PFSK-1 (cell line): ENCODE measurements around the gene CEP290.

ENCODE experiments used
- FOXP2 ChIP-seq: optimal IDR thresholded peaks from 2 replicates; pipeline ENCODE3; 2011; ENCODE audit warnings: borderline replicate concordance, control low read depth, inconsistent platforms; ENCODE audit not compliant: insufficient read depth; ENCODE audit errors: extremely low read length, extremely low read depth
- POLR2AphosphoS5 ChIP-seq: IDR thresholded peaks from 2 replicates; pipeline ENCODE4 v1.6.1; 2012; ENCODE audit warnings: low read depth, mild to moderate bottlenecking, control low read depth, low read length, moderate library complexity
- REST ChIP-seq, 2 experiments: IDR thresholded peaks; 2 replicates each; pipeline versions ENCODE4 v1.6.1 to v1.8.0; 2011 to 2012; ENCODE audit warnings: low read depth in 2 of 2, low read length in 2 of 2, control low read depth in 1 of 2, inconsistent platforms in 1 of 2, mild to moderate bottlenecking in 1 of 2, moderate library complexity in 1 of 2; ENCODE audit not compliant: insufficient read depth in 1 of 2
- SIN3A ChIP-seq: IDR thresholded peaks from 2 replicates; pipeline ENCODE4 v1.6.1; 2012; ENCODE audit warnings: mild to moderate bottlenecking, low read length, moderate library complexity, borderline replicate concordance; ENCODE audit not compliant: insufficient read depth
- TAF1 ChIP-seq: IDR thresholded peaks from 2 replicates; pipeline ENCODE4 v1.6.1; 2012; ENCODE audit warnings: low read length, control low read depth, borderline replicate concordance; ENCODE audit not compliant: insufficient read depth

CEP290 gene

GRCh38 chr12:88035271-88035906 lies 106.5 kb downstream of the CEP290 start:
- peak; percentile 51; the same call in 1 of the 2 replicates for TF ChIP-seq TAF1
- TF ChIP-seq POLR2AphosphoS5 = peak; percentile 92
- peak; percentile 57 for TF ChIP-seq FOXP2
- peak; percentile 63; the same call in 1 of the 2 replicates for TF ChIP-seq SIN3A
- TF ChIP-seq REST (IDR thresholded peaks at IDR 0.05; ENCODE audit: insufficient read depth in 1 of 2, low read depth in 2 of 2, low read length in 2 of 2) = no peak

- TF ChIP-seq SIN3A (no peak), REST (IDR thresholded peaks at IDR 0.05; ENCODE audit: insufficient read depth in 1 of 2, low read depth in 2 of 2, low read length in 2 of 2) (no peak)
These were observed 112.7 kb downstream of the CEP290 start, which contains the start of gene C12orf50 for GRCh38 chr12:88029093-88029665. C12orf50 (minus strand) TSS chr12:88029401; CDS start chr12:88026962, 2,439 bp downstream.

GRCh38 chr12:88026196-88026595 lies 115.7 kb downstream of the CEP290 start:
- TF ChIP-seq REST (IDR thresholded peaks at IDR 0.05; ENCODE audit: insufficient read depth in 1 of 2, low read depth in 2 of 2, low read length in 2 of 2) = no peak
- no peak for TF ChIP-seq FOXP2
- no peak for TF ChIP-seq TAF1
- no peak for TF ChIP-seq SIN3A
- no peak for TF ChIP-seq POLR2AphosphoS5

- TF ChIP-seq SIN3A (no peak), REST (IDR thresholded peaks at IDR 0.05; ENCODE audit: insufficient read depth in 1 of 2, low read depth in 2 of 2, low read length in 2 of 2) (no peak), POLR2AphosphoS5 (no peak), TAF1 (no peak), FOXP2 (no peak)
These were observed 123.9 kb downstream of the CEP290 start for GRCh38 chr12:88017964-88018363.
